Keratinocyte (primary cell): ENCODE measurements around the gene GDAP2. TPM values are rescaled to one million over a fixed set of nuclear protein-coding genes. Genes with fewer than 3 reads are reported as not detected.

Experiments used
- DNase-seq: peaks from one replicate; pipeline ENCODE4 v3.0.0-alpha.2; 2011; ENCODE audit warnings: low read depth, missing footprints, low spot score
- FAIRE-seq: peaks from 2 replicates; lab custom pipeline; 2011; peaks lifted over from hg19 to GRCh38; lab: Jason Lieb, UNC
- H2AFZ ChIP-seq: 2 replicates; pipeline ENCODE4 v1.6.0; 2012; ENCODE audit warnings: low read length, control low read depth, inconsistent platforms; ENCODE audit not compliant: control insufficient read depth
- H3K27ac ChIP-seq: 2 replicates; pipeline ENCODE4 v1.5.1; 2011; ENCODE audit warnings: low read length; ENCODE audit not compliant: control insufficient read depth, insufficient read depth
- H3K27me3 ChIP-seq: 3 replicates; pipeline ENCODE4 v1.6.0; 2011; ENCODE audit warnings: low read length; ENCODE audit not compliant: control insufficient read depth, insufficient read depth; ENCODE audit errors: extremely low read depth
- H3K36me3 ChIP-seq, 2 experiments: 2 replicates in 1 of 2; 3 replicates in 1 of 2; pipeline ENCODE4 v1.5.1; 2011; ENCODE audit warnings: low read length in 2 of 2, mild to moderate bottlenecking in 1 of 2; ENCODE audit not compliant: control insufficient read depth in 2 of 2, insufficient read depth in 2 of 2; ENCODE audit errors: extremely low read depth in 1 of 2
- H3K4me1 ChIP-seq: 3 replicates; pipeline ENCODE4 v1.5.1; 2011; ENCODE audit warnings: low read length; ENCODE audit not compliant: control insufficient read depth, insufficient read depth; ENCODE audit errors: extremely low read depth
- H3K4me2 ChIP-seq: 3 replicates; pipeline ENCODE4 v1.6.0; 2011; ENCODE audit warnings: low read depth, low read length; ENCODE audit not compliant: control insufficient read depth, insufficient read depth; ENCODE audit errors: extremely low read depth
- H3K4me3 ChIP-seq, 3 experiments: fragments of 200-600 bp in 1 of 3; sonication (generic) in 1 of 3; 2 replicates in 2 of 3; 3 replicates in 1 of 3; pipeline ENCODE4 v1.5.1; 2011 to 2016; ENCODE audit warnings: low read length in 3 of 3, mild to moderate bottlenecking in 3 of 3, control low read depth in 2 of 3, inconsistent platforms in 1 of 3, low read depth in 1 of 3, mixed read lengths in 1 of 3, mixed run types in 1 of 3, moderate library complexity in 1 of 3; ENCODE audit not compliant: control insufficient read depth in 2 of 3, insufficient read depth in 2 of 3; ENCODE audit errors: extremely low read depth in 1 of 3
- H3K79me2 ChIP-seq: 2 replicates; pipeline ENCODE4 v1.6.0; 2012; ENCODE audit warnings: low read length; ENCODE audit not compliant: control insufficient read depth, insufficient read depth
- H3K9ac ChIP-seq: 3 replicates; pipeline ENCODE4 v1.6.0; 2011; ENCODE audit warnings: low read length; ENCODE audit not compliant: control insufficient read depth, insufficient read depth; ENCODE audit errors: extremely low read depth
- H3K9me1 ChIP-seq: 3 replicates; pipeline ENCODE4 v1.6.0; 2011; ENCODE audit warnings: low read length; ENCODE audit not compliant: control insufficient read depth, insufficient read depth; ENCODE audit errors: extremely low read depth
- H3K9me3 ChIP-seq: 2 replicates; pipeline ENCODE4 v1.5.1; 2012; ENCODE audit warnings: low read depth, low read length; ENCODE audit not compliant: control insufficient read depth
- H4K20me1 ChIP-seq: 3 replicates; pipeline ENCODE4 v1.6.0; 2011; ENCODE audit warnings: low read length; ENCODE audit not compliant: control insufficient read depth, insufficient read depth; ENCODE audit errors: extremely low read depth
- CTCF ChIP-seq, 3 experiments: IDR thresholded peaks in 1 of 3; conservative IDR thresholded peaks in 1 of 3; optimal IDR thresholded peaks in 1 of 3; 2 replicates in 2 of 3; 3 replicates in 1 of 3; pipeline versions ENCODE3 to v1.5.1; 2011; ENCODE audit warnings: low read length in 3 of 3, mild to moderate bottlenecking in 3 of 3, moderate library complexity in 2 of 3, control low read depth in 1 of 3, inconsistent platforms in 1 of 3; ENCODE audit not compliant: insufficient read depth in 2 of 3; ENCODE audit errors: extremely low read depth in 1 of 3
- EZH2 ChIP-seq: IDR thresholded peaks from one replicate; pipeline ENCODE4 v1.6.1; 2012; ENCODE audit warnings: inconsistent platforms, mild to moderate bottlenecking, low read length, moderate library complexity
- dilution Hi-C: fragments of 300-500 bp; cut with MboI; formaldehyde crosslinking; loops from one replicate; pipeline ENCODE4 v1.7.0; 2020; ENCODE audit warnings: low sequenced_read_pairs; ENCODE audit not compliant: extremely low pct_ligation_motif_present
- polyA plus RNA-seq, 5 experiments: library from polyadenylated mRNA; depleted of rRNA in 3 of 5; stranded (reverse) in 3 of 5; stranded (forward) in 1 of 5; unstranded in 1 of 5; fragments of >200 nt; gene quantifications; 1 replicate in 1 of 5; 2 replicates in 3 of 5; 3 replicates in 1 of 5; pipeline versions ENCODE4 v1.2.1 to v1.2.3, GENCODE V29; 2011 to 2012; ENCODE audit warnings: missing spikeins in 2 of 5, low read depth in 1 of 5, low replicate concordance in 1 of 5

Gene GDAP2
- polyA plus RNA-seq, 1 donor (not counting 4 experiments of a cell fraction or from before 2014, with no cell fraction given) = 15.7 TPM

GRCh38 chr1:117890452-117890851, 39.0 kb downstream of the GDAP2 start:
- no peak for FAIRE-seq
- no peak overlapping the region for H2AFZ ChIP-seq
- no peak for DNase-seq
- H3K36me3 ChIP-seq = no peaks in the 10 kb centered on the region
- no peaks in the 10 kb centered on the region for H3K27me3 ChIP-seq
- H3K4me1 ChIP-seq = no peaks in the 10 kb centered on the region
- H3K9me3 ChIP-seq = no peaks in the 10 kb centered on the region
- H3K4me2 ChIP-seq = no peak overlapping the region
- dilution Hi-C loops = no loop called here
- H3K9ac ChIP-seq = no peak overlapping the region
- H3K4me3 ChIP-seq = no peak overlapping the region
- no peaks in the 10 kb centered on the region for H3K79me2 ChIP-seq
- H4K20me1 ChIP-seq = no peaks in the 10 kb centered on the region
- H3K27ac ChIP-seq = no peak overlapping the region
- H3K9me1 ChIP-seq = no peaks in the 10 kb centered on the region
- TF ChIP-seq CTCF (optimal IDR thresholded peaks at IDR 0.05 in 1 of 3, IDR thresholded peaks at IDR 0.05 in 1 of 3, conservative IDR thresholded peaks at IDR 0.05 in 1 of 3; ENCODE audit: extremely low read depth in 1 of 3, insufficient read depth in 2 of 3, low read length in 3 of 3) (no peak), EZH2 (no peak)

- no peak overlapping the region for H3K27ac ChIP-seq
- DNase-seq (no peak), FAIRE-seq (no peak)
- H3K9ac ChIP-seq = no peak overlapping the region
- H4K20me1 ChIP-seq = no peaks in the 10 kb centered on the region
- H3K4me1 ChIP-seq = no peaks in the 10 kb centered on the region
- no peaks in the 10 kb centered on the region for H3K9me3 ChIP-seq
- no peaks in the 10 kb centered on the region for H3K9me1 ChIP-seq
- dilution Hi-C loops = no loop called here
- H3K4me3 ChIP-seq = no peak overlapping the region
- H3K36me3 ChIP-seq = peaks cover 2 to 3% of the 10 kb centered on the region in 2 experiments
- no peak overlapping the region for H3K4me2 ChIP-seq
- TF ChIP-seq CTCF (optimal IDR thresholded peaks at IDR 0.05 in 1 of 3, IDR thresholded peaks at IDR 0.05 in 1 of 3, conservative IDR thresholded peaks at IDR 0.05 in 1 of 3; ENCODE audit: extremely low read depth in 1 of 3, insufficient read depth in 2 of 3, low read length in 3 of 3) = no peak
- TF ChIP-seq EZH2 = no peak
- H3K79me2 ChIP-seq = no peaks in the 10 kb centered on the region
- H2AFZ ChIP-seq = no peak overlapping the region
- H3K27me3 ChIP-seq = no peaks in the 10 kb centered on the region
These were observed 43.2 kb downstream of the GDAP2 start for GRCh38 chr1:117886101-117886795.
